ENCODE data around the gene SCAMP4. TPM values are rescaled to one million over a fixed set of nuclear protein-coding genes. Genes with fewer than 3 reads are reported as not detected.

The SCAMP4 gene
- total and polyA plus RNA-seq, 2 of the 13 experiments (the other 11 are each of a cell fraction or from before 2014, with no cell fraction given), result 10.7 to 13.7 TPM

- peaks cover 55% of the 10 kb centered on the region for H3K79me2 ChIP-seq (ENCODE audit: insufficient read depth, low read length)
- in situ Hi-C loops (cut with HindIII; ENCODE audit: extremely low pct_ligation_motif_present, low pct_unique_long_range_greater_than_20kb) (no loop called here), intact Hi-C loops (cut with micrococcal nuclease; ENCODE audit: unreplicated experiment) (no loop called here)
- ATAC-seq (peak; percentile 55), DNase-seq (ENCODE audit: low spot score) (peak; percentile 77), FAIRE-seq (peak; percentile 50)
- peak overlapping the region; percentile 69 for H3K27ac ChIP-seq (ENCODE audit: extremely low read length, insufficient read depth, low read length)
- 0 out of 5 replicates have a peak, but pooled peaks cover 2 to 3% of the 10 kb centered on the region in 2 experiments for H3K36me3 ChIP-seq (replicated peaks in 1 of 2; ENCODE audit: control insufficient read depth in 1 of 2, insufficient read depth in 2 of 2, low read length in 2 of 2)
- no peaks in the 10 kb centered on the region for H3K9me3 ChIP-seq (ENCODE audit: low read length)
- ChIA-PET POLR2A (interaction anchor here (0.7 to 1.7 kb wide), 7 partner anchors 10 to 366 kb away, joined by 3 to 6 read pairs (median 4); no protein-coding TSS in a partner anchor), CTCF (ENCODE audit: low intra/inter-chr PET ratio, low total read pairs) (no interaction called here)
- no peaks in the 10 kb centered on the region; a peak in 1 of 5 replicates for H3K27me3 ChIP-seq (ENCODE audit: control insufficient read depth in 1 of 2, insufficient read depth in 2 of 2, low read length in 2 of 2)
- peak overlapping the region; percentile 53; the same call in 1 of the 2 replicates for H3K9ac ChIP-seq (ENCODE audit: insufficient read depth, low read depth, low read length)
- H4K20me1 ChIP-seq (ENCODE audit: insufficient read depth, low read length), result peaks cover 57% of the 10 kb centered on the region
- H3K4me3 ChIP-seq (replicated peaks in 1 of 3; ENCODE audit: insufficient read depth in 1 of 3, low read depth in 2 of 3, low read length in 3 of 3), result peak overlapping the region in 1 of 3 experiments; percentile 52; a peak in 2 of 6 replicates
- H2AFZ ChIP-seq (ENCODE audit: low read length), result no peak overlapping the region
- no peak overlapping the region for H3K4me2 ChIP-seq (ENCODE audit: low read depth, low read length)
- H3K4me1 ChIP-seq (ENCODE audit: insufficient read depth, low read length), result peaks cover 52% of the 10 kb centered on the region
- no TSS peak for BruUV-seq (replicated peaks)
- 74% methylated on average over 40 of the region's 73 CpGs for WGBS (ENCODE audit: low lambda C conversion rate)
- TF ChIP-seq BCL6 (CRISPR knock-in tag; IDR thresholded peaks at IDR 0.05), result peak; percentile 56
- TF ChIP-seq RXRB (CRISPR knock-in tag; IDR thresholded peaks at IDR 0.05; ENCODE audit: borderline replicate concordance), result peak; percentile 98
- TF ChIP-seq HOXA3 (CRISPR knock-in tag; IDR thresholded peaks at IDR 0.05), result peak; percentile 87
- TF ChIP-seq SP1 (IDR thresholded peaks at IDR 0.05), result no peak
- TF ChIP-seq SP1 (CRISPR knock-in tag; IDR thresholded peaks at IDR 0.05), result peak; percentile 91
- TF ChIP-seq MTA1 (CRISPR knock-in tag; IDR thresholded peaks at IDR 0.05; ENCODE audit: borderline replicate concordance), result peak; percentile 40; the same call in 1 of the 2 replicates
- TF ChIP-seq, protein P1, sequence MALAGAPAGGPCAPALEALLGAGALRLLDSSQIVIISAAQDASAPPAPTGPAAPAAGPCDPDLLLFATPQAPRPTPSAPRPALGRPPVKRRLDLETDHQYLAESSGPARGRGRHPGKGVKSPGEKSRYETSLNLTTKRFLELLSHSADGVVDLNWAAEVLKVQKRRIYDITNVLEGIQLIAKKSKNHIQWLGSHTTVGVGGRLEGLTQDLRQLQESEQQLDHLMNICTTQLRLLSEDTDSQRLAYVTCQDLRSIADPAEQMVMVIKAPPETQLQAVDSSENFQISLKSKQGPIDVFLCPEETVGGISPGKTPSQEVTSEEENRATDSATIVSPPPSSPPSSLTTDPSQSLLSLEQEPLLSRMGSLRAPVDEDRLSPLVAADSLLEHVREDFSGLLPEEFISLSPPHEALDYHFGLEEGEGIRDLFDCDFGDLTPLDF (CRISPR knock-in tag; IDR thresholded peaks at IDR 0.05), result no peak
- TF ChIP-seq ZNF768 (CRISPR knock-in tag; IDR thresholded peaks at IDR 0.05), result no peak; the same call in 1 of the 2 replicates
- TF ChIP-seq SAP130 (CRISPR knock-in tag; IDR thresholded peaks at IDR 0.05; ENCODE audit: low read depth), result peak; percentile 69
- no peak for TF ChIP-seq NR2F6 (IDR thresholded peaks at IDR 0.05)
- peak; percentile 53 for TF ChIP-seq NR2F6 (CRISPR knock-in tag; IDR thresholded peaks at IDR 0.05)
- TF ChIP-seq RAD21 (CRISPR knock-in tag; IDR thresholded peaks at IDR 0.05), result peak; percentile 8; the same call in 1 of the 2 replicates
- TF ChIP-seq ZNF121 (CRISPR knock-in tag; IDR thresholded peaks at IDR 0.05), result 0 out of 2 replicates have a peak, but pooled peaks have one; percentile 21
- TF ChIP-seq ZNF766 (CRISPR knock-in tag; IDR thresholded peaks at IDR 0.05; ENCODE audit: borderline replicate concordance), result no peak
- TF ChIP-seq ADNP (CRISPR knock-in tag; IDR thresholded peaks at IDR 0.05), result no peak
- TF ChIP-seq MAZ (IDR thresholded peaks at IDR 0.05; ENCODE audit: borderline replicate concordance, low read depth, low read length), result peak; percentile 18; the same call in 1 of the 2 replicates
- TF ChIP-seq MAZ (CRISPR knock-in tag; IDR thresholded peaks at IDR 0.05; ENCODE audit: low read depth), result no peak
- peak; percentile 61 for TF ChIP-seq ELF3 (CRISPR knock-in tag; IDR thresholded peaks at IDR 0.05)
- peak; percentile 24 for TF ChIP-seq CTCF (CRISPR knock-in tag; IDR thresholded peaks at IDR 0.05)
- TF ChIP-seq HDAC1 (CRISPR knock-in tag; IDR thresholded peaks at IDR 0.05), result peak; percentile 59; the same call in 1 of the 2 replicates
- peak; percentile 74 for TF ChIP-seq ZBTB38 (CRISPR knock-in tag; IDR thresholded peaks at IDR 0.05)
- peak; percentile 23; the same call in 1 of the 3 replicates for TF ChIP-seq MXI1 (IDR thresholded peaks at IDR 0.05; ENCODE audit: borderline replicate concordance, low read depth, low read length)
- peak; percentile 28; the same call in 1 of the 2 replicates for TF ChIP-seq ETV5 (CRISPR knock-in tag; IDR thresholded peaks at IDR 0.05; ENCODE audit: borderline replicate concordance)
- TF ChIP-seq RXRA (CRISPR knock-in tag; IDR thresholded peaks at IDR 0.05), result peak; percentile 100
- TF ChIP-seq ZNF484 (CRISPR knock-in tag; IDR thresholded peaks at IDR 0.05; ENCODE audit: borderline replicate concordance, low read depth), result no peak
Observed at GRCh38 chr19:1856698-1857603, 48.2 kb upstream of the SCAMP4 start.

Measured in HepG2 (cell line).